GM18951 (cell line): ENCODE measurements around the gene TPK1.

Experiments
- POLR2A ChIP-seq: IDR thresholded peaks from 4 replicates; pipeline ENCODE4 v1.6.1; 2011; ENCODE audit warnings: mild to moderate bottlenecking; ENCODE audit not compliant: insufficient read length, insufficient read depth; ENCODE audit errors: extremely low read depth
- in situ Hi-C: fragments of 300-500 bp; cut with MboI; formaldehyde crosslinking; loops from one replicate; pipeline ENCODE4 v1.12.0; 2022; ENCODE audit warnings: low sequenced_read_pairs, mixed read lengths, inconsistent platforms; ENCODE audit not compliant: unreplicated experiment

Gene TPK1

GRCh38 chr7:144710791-144711190, 125.1 kb downstream of the TPK1 start:
- in situ Hi-C loops: no loop called here
- TF ChIP-seq POLR2A: no peak

- TF ChIP-seq POLR2A: no peak
- in situ Hi-C loops: no loop called here
Measured at GRCh38 chr7:144709066-144709465, 126.8 kb downstream of the TPK1 start.

DNA sequence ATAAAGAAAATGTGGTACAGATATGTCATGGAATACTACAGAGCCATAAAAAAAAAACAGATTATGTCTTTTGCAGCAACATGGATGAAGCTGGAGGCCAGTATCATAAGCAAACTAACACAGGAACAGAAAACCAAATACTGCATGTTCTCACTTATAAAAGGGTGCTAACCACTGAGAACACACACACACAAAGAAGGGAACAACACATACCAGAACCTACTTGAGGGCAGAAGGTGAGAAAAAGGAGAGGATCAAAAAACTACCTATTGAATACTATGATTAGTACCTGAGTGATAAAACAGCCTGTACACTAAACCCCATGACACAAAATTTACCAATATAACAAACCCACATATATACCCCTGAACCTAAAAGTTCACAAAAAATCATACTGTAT, 144.6 kb downstream of the TPK1 start:
- no peak for TF ChIP-seq POLR2A
- in situ Hi-C loops: no loop called here

DNA sequence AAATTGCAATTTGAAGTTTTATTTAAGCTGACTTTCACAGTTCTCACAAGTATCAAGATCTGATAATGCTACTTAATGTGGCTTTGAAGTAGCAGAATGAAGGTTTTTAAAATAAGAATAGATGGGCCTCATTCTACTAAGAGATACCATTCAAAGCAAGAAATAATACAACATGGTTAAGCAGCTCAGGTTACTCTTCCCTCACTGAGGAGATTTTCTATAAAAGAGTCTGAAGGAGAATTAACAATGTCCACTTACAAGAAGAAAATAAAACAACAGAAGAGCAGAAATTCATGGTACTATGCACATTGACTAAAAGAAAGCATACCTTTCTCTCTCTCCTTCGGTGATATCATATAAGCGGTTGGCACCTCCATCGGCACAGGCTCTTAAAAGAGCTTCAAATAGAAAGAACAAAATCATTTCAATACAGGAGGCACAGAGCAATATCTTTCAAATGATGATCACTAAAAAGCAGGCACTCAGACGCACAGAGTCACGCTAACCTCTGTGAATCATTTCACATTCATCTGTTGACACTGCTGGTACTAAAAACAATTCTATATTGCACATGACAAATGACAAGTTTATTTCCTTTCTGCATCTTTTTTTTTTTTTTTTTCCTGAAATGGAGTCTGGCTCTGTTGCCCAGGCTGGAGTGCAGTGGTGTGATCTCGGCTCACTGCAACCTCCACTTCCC, 153.1 kb downstream of the TPK1 start:
- TF ChIP-seq POLR2A: no peak
- in situ Hi-C loops: no loop called here

DNA sequence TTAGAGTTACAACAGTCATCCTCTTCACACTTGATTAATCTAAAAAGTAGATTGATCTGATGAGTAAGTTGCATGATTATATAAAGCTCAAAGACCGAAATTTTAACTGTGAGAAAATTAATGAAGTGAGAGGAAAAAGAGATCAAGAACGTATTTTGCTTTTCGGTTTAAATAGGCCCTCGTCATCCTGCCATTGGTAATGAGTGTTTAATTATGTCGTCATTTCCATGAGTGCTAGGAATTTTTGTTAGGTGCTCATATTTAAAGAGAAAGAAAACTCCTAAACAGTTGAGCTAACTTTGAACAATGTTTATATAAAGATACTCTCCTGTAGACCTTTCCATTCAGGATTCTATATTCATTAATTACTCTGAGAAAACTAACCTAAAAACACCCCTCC, 159.4 kb downstream of the TPK1 start:
- in situ Hi-C loops: no loop called here

GRCh38 chr7:144674550-144674949, 161.3 kb downstream of the TPK1 start:
- in situ Hi-C loops: no loop called here
- no peak for TF ChIP-seq POLR2A

More for the DNA sequence above, 159.4 kb downstream of the TPK1 start:
- no peak for TF ChIP-seq POLR2A

- in situ Hi-C loops: no loop called here
- no peak for TF ChIP-seq POLR2A
Measured at GRCh38 chr7:144672869-144673268, 163.0 kb downstream of the TPK1 start.

GRCh38 chr7:144671429-144671828, 164.4 kb downstream of the TPK1 start:
- in situ Hi-C loops: no loop called here
- no peak for TF ChIP-seq POLR2A

GRCh38 chr7:144670218-144670617, 165.6 kb downstream of the TPK1 start:
- TF ChIP-seq POLR2A: no peak
- in situ Hi-C loops: no loop called here

- no peak for TF ChIP-seq POLR2A
- in situ Hi-C loops: no loop called here
Measured at GRCh38 chr7:144668503-144668902, 167.3 kb downstream of the TPK1 start.

DNA sequence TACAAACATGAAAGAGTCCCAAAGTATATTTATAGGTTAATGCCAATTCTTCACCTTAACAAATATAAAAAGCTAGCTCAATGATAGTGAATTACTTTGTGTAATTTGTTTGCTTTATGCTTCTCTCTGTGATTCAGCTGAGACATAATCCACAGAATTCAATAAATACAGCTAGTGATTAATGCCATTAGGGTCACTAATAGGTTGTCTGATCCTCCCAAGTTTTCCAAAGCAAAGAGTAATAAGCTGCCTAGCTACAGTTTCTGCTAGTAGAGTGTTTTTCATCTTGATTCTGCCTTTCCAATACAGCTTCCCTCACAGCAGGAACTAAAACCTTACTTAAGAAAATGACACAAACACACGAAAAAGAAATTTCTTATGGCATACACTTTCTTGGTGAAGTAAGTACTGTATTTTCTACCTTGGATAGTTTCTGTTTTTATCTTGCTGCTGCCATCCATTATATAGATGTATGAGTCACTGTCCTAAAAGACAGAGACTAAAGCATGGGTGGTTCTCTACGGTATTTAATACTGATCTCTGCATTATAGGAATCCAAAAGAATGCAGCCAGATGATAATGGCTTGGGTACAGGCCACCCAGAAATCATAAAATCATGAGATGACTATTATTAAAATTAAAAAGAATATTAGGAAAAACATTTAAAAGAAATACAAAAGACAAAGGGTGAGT, 170.0 kb downstream of the TPK1 start:
- in situ Hi-C loops: no loop called here
- no peak for TF ChIP-seq POLR2A

GRCh38 chr7:144659211-144659610, 176.6 kb downstream of the TPK1 start:
- no peak for TF ChIP-seq POLR2A
- in situ Hi-C loops: no loop called here

DNA sequence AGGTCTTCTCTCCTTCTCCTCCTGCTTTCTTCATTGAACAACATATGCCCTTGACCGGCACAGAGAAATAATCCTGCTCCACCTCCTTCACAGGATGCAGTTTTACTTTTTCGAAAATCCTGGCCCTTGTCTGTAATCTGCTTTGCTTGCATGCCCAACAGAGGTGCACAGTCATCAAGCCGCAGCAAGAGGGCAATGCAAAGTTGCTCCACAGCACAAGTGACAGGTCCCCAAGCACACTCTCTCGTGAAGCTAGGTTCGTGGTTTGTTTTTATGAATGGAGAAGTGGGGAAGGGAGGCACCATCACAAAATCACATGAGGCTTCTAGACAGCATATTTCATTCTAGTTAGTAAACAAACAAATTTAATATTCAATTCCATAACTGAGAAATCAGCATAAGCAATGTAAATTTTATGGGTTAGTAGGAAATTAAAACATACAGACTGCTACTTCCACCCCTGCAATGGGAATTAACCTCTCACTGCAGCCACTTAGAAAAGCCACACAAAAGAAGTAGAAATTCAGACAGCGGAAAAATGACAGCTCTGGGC, 178.8 kb downstream of the TPK1 start:
- in situ Hi-C loops: no loop called here
- TF ChIP-seq POLR2A: no peak

DNA sequence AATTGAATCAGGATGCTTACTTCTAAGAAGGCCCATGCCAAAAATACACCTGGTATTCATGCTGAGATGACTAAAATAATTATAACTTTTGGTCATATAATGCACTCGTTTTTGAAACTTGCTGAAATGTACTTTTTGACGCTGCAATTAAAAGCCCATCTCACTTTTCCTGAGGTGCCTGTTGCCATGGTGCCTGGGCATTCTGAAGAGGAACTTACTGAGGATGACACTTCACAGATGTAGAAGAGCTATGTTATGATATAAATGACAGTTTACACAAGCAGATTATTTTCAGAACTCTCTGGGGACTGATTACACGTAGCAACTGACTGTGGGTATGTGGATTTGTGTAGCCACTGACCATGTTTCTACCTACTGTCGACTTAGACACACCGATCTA, 182.4 kb downstream of the TPK1 start:
- in situ Hi-C loops: no loop called here

More for the DNA sequence above, 182.4 kb downstream of the TPK1 start:
- TF ChIP-seq POLR2A: no peak
